ENCODE measurements around the gene IPO11. TPM values are rescaled to one million over a fixed set of nuclear protein-coding genes. Genes with fewer than 3 reads are reported as not detected.

Gene IPO11
- total RNA-seq, 1 donor from 2014 or later = 96.0 TPM

GRCh38 chr5:62643556-62644451 is 231.2 kb downstream of the IPO11 start:
- Mint-ChIP-seq H3K9me3 (ENCODE audit: unreplicated experiment) (no peaks in the 10 kb centered on the region), H3K27ac (ENCODE audit: unreplicated experiment) (no peak overlapping the region), H3K27me3 (ENCODE audit: unreplicated experiment) (no peaks in the 10 kb centered on the region), H3K36me3 (ENCODE audit: low read depth, unreplicated experiment) (peaks cover 30% of the 10 kb centered on the region), H3K4me1 (ENCODE audit: unreplicated experiment) (peaks cover 13% of the 10 kb centered on the region), H3K4me3 (ENCODE audit: unreplicated experiment) (peak overlapping the region; percentile 34)
- TF ChIP-seq CTCF (IDR thresholded peaks at IDR 0.05; ENCODE audit: unreplicated experiment) = no peak
- DNase-seq (ENCODE audit: low spot score) = no peak

GRCh38 chr5:62645223-62645622 is 232.7 kb downstream of the IPO11 start:
- peaks cover 26% of the 10 kb centered on the region for H3K36me3 Mint-ChIP-seq (ENCODE audit: low read depth, unreplicated experiment)
- H3K4me1 Mint-ChIP-seq (ENCODE audit: unreplicated experiment) = peaks cover 17% of the 10 kb centered on the region
- H3K9me3 Mint-ChIP-seq (ENCODE audit: unreplicated experiment) = no peaks in the 10 kb centered on the region

DNA sequence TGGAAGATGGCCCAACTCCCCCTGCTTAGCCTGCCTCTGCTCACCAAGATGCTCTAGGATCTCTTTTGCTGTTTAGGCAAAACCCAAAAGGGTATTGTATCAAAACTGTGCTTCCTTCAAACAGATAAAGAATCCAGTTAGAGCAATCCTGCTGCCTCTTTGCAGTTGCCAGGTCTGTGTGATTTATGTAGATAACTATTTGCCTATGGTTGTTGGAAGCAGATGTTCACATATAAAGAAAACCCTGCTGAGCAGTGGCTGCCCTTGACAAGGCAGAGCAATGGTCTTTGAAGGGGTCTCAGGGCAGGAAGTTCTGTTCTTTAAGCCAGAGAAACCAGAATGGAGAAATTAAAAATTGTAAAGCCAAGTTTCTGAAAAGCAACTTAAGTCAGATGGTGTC is 234.7 kb downstream of the IPO11 start:
- no peaks in the 10 kb centered on the region for H3K9me3 Mint-ChIP-seq (ENCODE audit: unreplicated experiment)
- peaks cover 28% of the 10 kb centered on the region for H3K36me3 Mint-ChIP-seq (ENCODE audit: low read depth, unreplicated experiment)
- DNase-seq (ENCODE audit: low spot score) = no peak
- H3K27ac Mint-ChIP-seq (ENCODE audit: unreplicated experiment) = no peak overlapping the region
- H3K27me3 Mint-ChIP-seq (ENCODE audit: unreplicated experiment) = peaks cover 4% of the 10 kb centered on the region
- TF ChIP-seq CTCF (IDR thresholded peaks at IDR 0.05; ENCODE audit: unreplicated experiment) = no peak
- no peak overlapping the region for H3K4me3 Mint-ChIP-seq (ENCODE audit: unreplicated experiment)
- H3K4me1 Mint-ChIP-seq (ENCODE audit: unreplicated experiment) = peaks cover 17% of the 10 kb centered on the region

More at GRCh38 chr5:62645223-62645622, 232.7 kb downstream of the IPO11 start:
- no peak for TF ChIP-seq CTCF (IDR thresholded peaks at IDR 0.05; ENCODE audit: unreplicated experiment)
- DNase-seq (ENCODE audit: low spot score) = no peak
- Mint-ChIP-seq H3K27me3 (ENCODE audit: unreplicated experiment) (peaks cover 4% of the 10 kb centered on the region), H3K27ac (ENCODE audit: unreplicated experiment) (no peak overlapping the region), H3K4me3 (ENCODE audit: unreplicated experiment) (no peak overlapping the region)

DNA sequence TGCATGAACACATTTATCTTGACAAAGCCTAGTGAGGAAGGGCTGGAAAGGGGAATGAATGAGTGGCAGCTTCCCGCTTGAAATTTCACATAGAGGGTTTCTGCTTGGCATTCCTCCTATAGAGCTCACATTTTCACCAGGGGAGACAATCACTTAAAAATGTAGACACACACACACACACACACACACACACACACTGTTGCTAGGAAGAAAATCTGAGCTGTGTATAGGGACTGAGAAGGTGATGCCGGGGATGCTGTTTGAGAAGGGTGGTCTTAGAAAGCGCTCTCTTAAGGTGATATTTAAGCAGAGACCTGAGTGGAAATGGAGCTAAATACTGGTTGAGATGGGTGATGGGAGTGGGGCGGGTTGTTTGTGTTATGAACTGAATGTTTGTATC is 236.5 kb downstream of the IPO11 start:
- H3K36me3 Mint-ChIP-seq (ENCODE audit: low read depth, unreplicated experiment) = peaks cover 34% of the 10 kb centered on the region
- H3K4me3 Mint-ChIP-seq (ENCODE audit: unreplicated experiment) = no peak overlapping the region
- DNase-seq (ENCODE audit: low spot score) = no peak
- peaks cover 30% of the 10 kb centered on the region for H3K4me1 Mint-ChIP-seq (ENCODE audit: unreplicated experiment)
- H3K27me3 Mint-ChIP-seq (ENCODE audit: unreplicated experiment) = peaks cover 15% of the 10 kb centered on the region
- no peak for TF ChIP-seq CTCF (IDR thresholded peaks at IDR 0.05; ENCODE audit: unreplicated experiment)
- no peak overlapping the region for H3K27ac Mint-ChIP-seq (ENCODE audit: unreplicated experiment)
- no peaks in the 10 kb centered on the region for H3K9me3 Mint-ChIP-seq (ENCODE audit: unreplicated experiment)

- peaks cover 18% of the 10 kb centered on the region for H3K27me3 Mint-ChIP-seq (ENCODE audit: unreplicated experiment)
- no peak for DNase-seq (ENCODE audit: low spot score)
Measured at GRCh38 chr5:62649476-62650113, 237.0 kb downstream of the IPO11 start.

More at GRCh38 chr5:62649476-62650113, 237.0 kb downstream of the IPO11 start:
- H3K4me1 Mint-ChIP-seq (ENCODE audit: unreplicated experiment) = peaks cover 30% of the 10 kb centered on the region
- H3K36me3 Mint-ChIP-seq (ENCODE audit: low read depth, unreplicated experiment) = peaks cover 34% of the 10 kb centered on the region
- H3K9me3 Mint-ChIP-seq (ENCODE audit: unreplicated experiment) = peaks cover 3% of the 10 kb centered on the region
- no peak overlapping the region for H3K4me3 Mint-ChIP-seq (ENCODE audit: unreplicated experiment)
- TF ChIP-seq CTCF (IDR thresholded peaks at IDR 0.05; ENCODE audit: unreplicated experiment) = no peak
- no peak overlapping the region for H3K27ac Mint-ChIP-seq (ENCODE audit: unreplicated experiment)

All from endothelial cell (in vitro differentiated cells).